HG03095 (cell line): ENCODE results near the gene RAD51C.
"Not testable (repeated sequence)": the region's sequence is repeated elsewhere in the genome, so short reads cannot be mapped to it uniquely, and the experiment has no call there.

Experiments used
- ATAC-seq: cut with Tn5 transposase; IDR thresholded peaks from one replicate; pipeline ENCODE4 v1.9.1; 2021; ENCODE audit warnings: moderate library complexity; ENCODE audit not compliant: unreplicated experiment

The RAD51C gene

DNA sequence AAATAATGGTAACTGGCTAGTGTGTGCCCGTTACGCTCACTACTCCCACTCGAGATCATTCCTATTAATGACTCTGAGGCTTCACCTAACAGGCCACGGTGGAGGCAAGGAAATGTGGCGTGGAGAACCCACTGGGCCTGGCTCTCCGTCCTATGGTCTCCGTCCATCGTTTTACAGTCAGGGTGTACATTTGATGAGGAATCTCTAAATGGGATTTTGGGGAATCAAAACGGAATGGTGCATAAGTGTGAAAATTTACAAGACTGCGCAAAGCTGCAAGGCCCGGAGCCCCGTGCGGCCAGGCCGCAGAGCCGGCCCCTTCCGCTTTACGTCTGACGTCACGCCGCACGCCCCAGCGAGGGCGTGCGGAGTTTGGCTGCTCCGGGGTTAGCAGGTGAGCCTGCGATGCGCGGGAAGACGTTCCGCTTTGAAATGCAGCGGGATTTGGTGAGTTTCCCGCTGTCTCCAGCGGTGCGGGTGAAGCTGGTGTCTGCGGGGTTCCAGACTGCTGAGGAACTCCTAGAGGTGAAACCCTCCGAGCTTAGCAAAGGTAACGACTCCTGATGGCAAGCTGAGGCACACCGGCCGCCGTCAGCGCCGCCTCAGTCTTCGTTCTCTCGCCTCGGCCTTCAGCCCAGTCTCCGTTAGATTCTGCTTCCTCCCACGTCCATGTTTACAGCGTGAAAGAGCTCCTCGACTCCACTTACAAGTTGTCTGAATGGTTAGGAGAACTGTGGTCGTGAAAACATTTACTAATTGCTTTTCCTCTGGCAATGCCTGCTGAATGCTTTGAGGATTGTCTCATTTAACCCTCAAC lies at the start of gene RAD51C:
TSS of gene RAD51C (plus strand) at position 364 of the 817 bp plus-strand sequence. CDS start at position 406, 42 bp downstream.
- peak; percentile 96 for ATAC-seq

DNA sequence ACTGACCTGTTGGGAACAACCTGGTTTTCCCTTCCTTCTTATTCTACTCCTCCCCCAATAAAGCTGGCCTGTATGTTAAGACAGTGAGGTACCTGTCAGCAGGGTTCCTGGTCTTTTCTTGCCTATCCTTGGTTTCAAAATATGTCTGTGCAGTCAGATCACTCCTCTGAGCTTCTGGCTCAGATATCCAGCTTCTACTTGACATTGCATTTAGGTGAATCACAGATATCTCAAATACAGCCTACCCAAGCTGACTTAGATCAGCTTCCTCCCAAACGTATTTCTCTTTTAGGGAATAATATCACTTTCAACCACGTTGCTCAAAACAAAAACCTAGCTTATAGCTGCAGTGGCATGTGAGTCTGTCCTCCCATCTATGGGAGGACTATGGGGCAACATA lies 49.3 kb upstream of the RAD51C start:
- no peak for ATAC-seq

DNA sequence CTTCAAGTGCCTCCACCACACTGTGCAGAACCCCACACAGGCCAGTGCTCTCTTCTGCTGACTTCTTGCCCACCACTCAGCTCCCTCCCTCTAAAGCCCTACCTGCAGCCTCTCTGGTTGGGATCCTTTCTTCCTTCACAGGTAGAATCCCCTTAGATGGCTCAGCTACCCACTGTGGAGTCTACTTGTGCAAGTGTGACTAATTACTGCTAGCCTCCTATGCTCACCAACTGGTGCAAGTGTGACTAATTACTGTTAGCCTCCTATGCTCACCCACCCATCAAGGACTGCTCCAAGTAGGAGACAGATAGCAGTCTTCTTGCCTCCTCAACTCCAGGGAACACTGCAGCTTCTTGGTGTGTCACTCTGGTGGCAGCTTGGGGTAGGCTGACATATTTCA lies 44.2 kb upstream of the RAD51C start:
- no peak for ATAC-seq

DNA sequence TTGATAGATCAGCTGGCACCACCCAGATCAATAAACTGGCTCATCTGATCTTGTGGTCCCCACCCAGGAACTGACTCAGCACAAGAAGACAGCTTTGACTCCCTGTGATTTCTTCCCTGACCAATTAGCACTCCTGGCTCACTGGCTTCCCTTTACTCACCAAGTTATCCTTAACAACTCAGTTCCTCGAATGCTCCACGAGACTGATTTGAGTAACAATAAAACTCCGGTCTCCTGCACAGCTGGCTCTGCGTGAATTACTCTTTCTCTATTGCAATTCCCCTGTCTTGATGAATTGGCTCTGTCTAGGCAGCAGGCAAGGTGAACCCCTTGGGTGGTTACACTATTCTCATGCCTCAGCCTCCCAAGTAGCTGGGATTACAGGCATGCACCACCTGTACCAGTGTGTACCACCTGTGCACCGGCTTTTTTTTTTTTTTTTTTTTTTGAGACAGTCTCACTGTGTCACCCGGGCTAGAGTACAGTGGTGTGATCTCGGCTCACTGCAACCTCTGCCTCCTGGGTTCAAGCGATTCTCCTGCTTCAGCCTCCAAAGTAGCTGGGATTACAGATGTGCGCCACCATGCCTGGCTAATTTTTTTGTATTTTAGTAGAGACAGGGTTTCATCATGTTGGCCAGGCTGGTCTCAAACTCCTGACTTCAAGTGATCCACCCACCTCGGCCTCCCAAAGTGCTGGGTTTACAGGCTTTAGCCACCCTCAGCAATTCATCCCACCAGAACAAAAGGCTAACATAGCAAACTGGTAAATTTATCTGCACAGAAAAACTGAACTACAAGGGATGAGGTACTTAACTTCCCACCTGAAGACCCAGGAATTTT lies 34.2 kb upstream of the RAD51C start:
- not testable (repeated sequence) for ATAC-seq

DNA sequence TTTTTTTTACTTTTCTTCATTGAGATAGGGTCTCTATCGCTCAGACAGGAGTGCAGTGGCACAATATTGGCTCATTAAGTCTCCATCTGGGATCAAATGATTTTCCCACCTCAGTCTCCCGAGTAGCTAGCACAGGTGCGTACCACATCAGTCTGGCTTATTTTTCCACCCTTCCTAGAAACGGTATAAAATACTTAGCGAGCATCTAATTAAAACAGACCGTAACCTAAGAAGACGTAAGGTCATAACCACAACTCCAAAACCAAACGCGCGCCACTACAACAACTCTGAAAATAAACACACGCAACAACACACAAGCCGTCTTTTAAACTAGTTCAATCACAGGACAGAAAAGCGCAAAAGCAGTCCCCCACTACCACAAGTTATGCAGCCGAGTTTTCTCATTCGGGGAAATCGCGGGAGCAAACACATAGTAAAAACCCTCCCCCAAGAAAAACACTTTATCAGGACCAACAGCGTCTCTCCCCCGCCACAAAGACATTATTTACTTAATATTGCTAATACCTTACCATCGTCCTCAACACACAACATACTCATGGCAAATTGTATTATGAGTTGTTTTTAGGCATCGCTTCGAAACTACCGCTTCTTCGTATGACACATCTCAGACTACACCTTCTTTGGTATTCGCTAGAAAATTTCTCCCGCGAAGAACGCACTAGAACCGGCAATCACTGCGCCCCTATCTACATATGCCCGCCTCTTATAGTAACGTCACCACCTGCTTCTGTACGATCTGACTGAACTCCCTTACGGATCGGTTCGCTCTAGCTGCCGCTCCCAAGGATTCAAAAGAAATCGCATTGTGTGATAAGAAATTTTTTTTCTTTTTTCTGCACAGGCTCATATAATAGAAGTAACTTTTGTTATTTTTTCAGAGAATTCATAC lies 33.3 kb upstream of the RAD51C start:
- peak; percentile 72 for ATAC-seq

DNA sequence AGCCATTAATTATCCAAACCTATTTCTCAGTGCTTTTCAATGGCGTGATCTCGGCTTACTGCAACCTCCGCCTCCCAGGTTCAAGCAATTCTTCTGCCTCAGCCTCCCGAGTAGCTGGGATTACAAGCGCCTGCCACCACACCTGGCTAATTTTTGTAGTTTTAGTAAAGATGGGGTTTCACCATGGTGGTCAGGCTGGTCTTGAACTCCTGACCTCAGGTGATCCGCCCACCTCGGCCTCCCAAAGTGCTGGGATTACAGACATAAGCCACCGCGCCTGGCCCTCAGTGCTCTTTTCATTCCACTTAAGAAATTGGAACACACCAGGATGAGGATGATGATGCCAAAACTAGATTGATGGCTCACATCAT lies 32.7 kb upstream of the RAD51C start:
- not testable (repeated sequence) for ATAC-seq

DNA sequence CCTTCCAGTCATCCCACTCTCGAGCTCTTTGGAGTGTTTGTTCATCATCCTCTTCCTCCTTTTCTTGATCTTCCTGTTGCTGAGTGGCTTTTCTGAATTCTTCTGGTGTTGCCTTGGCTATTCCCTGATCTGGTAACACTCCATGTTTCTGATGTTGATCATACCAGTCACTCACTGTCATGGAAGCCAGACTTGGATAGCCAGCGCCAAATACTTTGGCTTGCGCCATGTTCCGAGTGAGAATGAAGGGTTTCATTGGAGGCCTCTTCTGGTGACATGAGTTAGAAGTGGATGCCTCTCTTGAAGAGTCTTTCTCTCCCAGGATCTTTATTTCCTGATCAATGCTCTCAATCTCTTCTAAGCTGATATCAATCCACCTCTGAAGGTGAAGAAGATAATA lies 31.8 kb upstream of the RAD51C start:
- ATAC-seq: no peak

DNA sequence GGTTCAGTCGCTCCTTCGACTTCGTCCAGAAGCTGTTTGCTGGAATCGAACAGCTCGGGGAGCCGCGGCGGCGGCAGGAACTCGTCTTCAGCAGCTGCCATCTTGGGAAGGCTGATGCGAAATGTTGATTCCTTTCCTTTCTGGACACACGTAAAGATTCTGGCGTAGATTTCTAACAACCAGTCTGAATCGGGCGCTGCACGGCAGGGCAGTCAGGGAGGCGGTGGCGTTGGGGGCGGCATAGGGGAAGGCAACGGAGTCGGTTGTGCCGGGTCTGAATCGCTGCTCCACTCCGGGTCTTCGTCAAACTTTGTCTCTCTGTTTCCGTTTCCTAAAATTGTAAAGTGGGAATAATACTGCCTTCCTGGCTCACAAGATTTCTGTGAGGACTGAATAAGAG lies 30.9 kb upstream of the RAD51C start:
- ATAC-seq: no peak

DNA sequence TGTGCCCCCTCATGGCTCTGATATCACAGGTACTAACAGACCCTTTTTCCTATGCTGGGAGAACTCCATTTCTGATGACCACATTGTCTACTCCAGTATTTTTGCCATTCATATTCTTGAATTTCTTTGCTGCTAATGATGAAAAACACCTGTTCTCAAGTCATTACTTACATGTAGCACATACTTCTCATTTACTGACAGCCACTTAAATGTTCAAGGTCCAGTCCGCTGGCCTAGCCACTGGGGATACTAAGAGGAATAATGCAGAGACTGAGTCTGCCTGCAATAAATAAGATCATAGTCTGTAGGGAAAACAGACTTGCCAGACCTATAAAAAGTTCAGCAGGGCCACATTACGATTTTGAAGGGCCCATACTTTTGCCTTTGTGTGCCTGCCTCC lies 28.1 kb upstream of the RAD51C start:
- ATAC-seq: no peak

DNA sequence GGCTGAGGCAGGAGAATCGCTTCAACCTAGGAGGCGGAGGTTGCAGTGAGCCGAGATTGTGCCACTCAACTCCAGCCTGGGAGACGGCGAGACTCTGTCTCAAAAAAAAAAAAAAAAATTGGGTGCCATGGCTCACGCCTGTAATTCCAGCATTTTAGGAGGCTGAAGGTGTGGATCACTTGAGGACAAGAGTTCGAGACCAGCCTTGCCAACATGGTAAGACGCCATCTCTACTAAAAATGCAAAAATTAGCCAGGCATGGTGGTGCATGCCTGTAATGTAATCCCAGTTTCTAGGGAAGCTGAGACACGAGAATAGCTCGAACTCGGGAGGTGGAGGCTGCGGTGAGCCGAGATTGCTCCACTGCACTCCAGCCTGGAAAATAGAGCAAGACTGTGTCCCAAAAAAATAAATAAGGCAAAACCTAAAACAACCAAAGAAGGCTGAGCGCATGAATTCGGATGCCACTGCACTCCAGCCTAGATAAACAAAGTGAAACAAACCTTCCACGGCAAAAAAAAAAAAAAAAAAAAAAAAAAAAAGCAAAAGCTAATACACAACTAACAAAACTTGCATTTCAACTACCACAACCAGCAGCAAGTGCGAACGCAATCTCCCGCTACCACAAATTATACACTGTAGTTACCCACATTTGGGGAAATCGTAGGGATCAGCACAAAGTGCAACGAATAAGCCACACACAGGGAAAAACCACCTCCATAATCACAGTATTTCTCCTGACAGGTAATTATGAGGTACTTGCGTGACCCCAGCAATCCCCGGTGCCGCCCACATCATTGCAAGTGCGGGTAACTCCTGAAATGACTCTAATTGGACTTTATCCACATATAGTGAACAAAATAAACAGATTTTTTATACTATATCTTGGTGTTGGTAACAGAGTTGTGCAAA lies 26.2 kb upstream of the RAD51C start:
- no peak for ATAC-seq

DNA sequence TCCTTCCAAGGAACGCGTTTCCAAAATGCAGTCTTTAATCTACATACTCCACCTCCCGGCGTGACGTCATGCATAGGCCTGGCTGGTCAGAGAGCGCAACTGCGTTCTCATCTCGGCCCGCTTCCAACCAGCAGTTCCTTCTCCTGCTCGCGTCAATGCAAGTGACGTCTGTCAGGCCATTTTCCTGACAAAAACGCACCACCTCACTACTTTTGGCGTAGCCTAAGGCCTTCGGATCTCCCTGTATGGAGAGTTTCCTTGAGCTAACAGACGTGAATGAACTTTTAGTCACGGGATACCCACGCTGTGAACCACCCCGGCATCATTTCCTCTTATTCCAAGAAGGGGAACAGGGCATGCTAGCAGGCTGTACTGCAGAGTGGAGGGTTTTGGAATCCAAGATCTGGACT lies 25.5 kb upstream of the RAD51C start:
- no peak for ATAC-seq

DNA sequence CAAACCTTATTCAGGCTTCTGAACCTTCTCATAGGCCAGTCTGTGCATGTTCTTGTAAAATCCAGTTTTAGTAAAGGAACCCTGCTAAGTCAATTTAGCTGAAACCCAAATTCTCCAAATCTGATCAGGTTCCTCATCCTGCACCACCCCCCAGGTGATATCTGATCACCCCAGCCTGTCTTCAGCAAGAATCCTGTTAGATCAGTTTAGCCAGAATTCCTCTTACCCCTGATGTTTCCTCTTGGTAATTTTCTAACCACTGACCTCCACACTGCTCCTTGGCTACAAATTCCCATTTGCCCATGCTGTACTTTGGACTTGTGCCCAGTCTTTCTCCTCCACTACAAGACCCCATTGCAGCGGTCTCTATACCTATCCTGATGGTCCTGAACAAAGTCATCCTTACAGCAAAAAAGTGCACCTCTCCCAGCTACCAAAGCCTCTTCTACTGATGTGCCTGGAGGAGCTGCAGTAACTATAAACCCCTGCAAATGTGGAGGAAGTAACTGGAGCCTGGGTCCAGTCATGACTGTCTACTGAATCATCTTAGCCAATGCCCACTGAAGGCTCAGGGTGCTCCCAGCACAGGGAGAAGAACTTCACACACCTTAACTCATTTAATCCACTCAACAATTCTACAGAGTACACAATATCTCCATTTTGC lies 24.3 kb upstream of the RAD51C start:
- ATAC-seq: no peak

DNA sequence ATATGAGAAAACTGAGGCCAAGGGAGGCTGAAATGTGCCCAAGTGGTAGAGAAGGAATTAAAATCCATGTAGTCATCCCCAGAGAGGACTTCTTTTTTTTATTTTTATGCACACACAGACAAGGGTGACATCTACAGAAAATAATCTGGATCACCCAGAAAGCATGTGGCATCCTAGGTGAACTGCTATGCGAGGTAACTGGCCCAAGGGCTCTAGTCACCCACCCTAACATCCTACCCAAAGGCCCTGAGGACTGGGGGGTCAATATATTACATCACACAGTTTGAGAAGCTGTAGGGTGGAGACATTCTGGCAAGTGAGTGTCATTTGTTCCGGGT lies 23.8 kb upstream of the RAD51C start:
- ATAC-seq: no peak

DNA sequence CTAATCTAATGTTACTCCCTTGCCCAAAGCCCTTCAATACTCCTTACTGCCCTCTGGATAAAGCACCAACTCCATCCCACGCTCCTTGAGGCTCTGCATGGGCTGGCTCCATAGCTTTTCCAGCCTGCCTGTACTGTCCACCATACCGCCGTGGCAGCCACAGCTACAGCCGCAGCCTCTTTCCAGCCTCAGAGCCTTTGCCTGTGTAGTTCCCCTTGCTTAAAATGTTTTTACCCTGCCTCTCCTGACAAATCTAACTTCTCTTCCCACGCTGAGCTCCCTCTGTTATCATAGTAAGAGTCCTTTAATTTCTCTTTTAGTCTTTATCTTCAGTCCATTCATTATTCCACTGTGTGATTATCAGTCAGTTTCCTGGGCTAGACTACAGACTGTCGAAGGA lies 22.5 kb upstream of the RAD51C start:
- ATAC-seq: no peak

DNA sequence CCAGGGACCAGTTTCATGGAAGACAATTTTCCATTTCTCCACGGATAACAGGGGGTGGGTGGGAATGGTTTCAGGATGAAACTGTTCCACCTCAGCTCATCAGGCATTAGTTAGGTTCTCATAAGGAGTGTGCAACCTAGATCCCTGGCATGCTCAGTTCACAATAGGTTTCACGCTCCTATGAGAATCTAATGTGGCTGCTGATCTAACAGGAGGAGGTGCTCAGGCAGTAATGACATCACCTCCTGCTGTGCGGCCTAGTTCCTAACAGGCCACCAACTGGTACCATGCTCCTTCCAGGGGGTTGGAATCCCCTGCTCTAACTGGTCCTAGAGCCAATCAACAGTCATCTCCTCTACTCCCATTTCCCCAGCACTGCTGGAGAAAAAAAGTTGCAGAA lies 20.4 kb upstream of the RAD51C start:
- no peak for ATAC-seq

DNA sequence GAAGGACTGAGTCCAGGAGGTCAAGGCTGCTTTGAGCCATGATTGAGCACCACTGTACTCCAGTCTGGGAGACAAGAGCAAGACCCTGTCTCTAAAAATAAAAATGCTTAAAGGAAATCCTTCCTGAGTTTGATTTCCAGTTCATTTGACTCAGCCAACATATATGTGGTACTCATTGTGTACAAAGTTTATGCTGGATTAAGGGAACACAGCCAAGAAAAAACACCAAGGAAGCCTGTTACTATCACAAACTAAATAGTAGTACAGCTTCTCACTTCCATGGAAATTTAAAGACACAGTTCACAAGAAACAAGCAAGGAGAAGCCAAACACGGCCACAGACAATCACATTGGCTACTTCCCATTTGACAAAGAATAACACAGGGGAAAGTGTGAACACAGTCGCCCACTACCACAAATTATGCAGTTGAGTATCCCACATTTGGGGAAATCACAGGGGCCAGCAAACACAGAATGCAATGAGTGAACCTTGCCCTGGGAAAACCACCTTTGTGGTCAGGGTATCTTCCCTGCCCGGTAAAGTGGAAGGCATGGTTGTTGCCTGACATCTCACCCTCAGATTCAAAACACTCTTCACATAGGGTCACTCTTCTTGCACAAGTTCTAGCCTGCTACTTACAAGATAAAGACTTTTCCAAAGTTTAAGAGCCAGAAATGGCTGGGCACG lies 15.1 kb upstream of the RAD51C start:
- ATAC-seq: no peak

DNA sequence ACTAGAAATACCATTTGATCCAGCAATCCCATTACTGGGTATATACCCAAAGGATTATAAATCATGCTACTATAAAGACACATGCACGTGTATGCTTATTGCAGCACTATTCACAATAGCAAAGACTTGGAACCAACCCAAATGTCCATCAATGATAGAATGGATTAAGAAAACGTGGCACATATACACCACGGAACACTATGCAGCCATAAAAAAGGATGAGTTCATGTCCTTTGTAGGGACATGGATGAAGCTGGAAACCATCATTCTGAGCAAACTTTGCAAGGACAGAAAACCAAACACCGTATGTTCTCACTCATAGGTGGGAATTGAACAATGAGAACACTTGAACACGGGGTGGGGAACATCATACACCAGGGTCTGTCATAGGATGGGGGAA lies 14.1 kb upstream of the RAD51C start:
- ATAC-seq: not testable (repeated sequence)

DNA sequence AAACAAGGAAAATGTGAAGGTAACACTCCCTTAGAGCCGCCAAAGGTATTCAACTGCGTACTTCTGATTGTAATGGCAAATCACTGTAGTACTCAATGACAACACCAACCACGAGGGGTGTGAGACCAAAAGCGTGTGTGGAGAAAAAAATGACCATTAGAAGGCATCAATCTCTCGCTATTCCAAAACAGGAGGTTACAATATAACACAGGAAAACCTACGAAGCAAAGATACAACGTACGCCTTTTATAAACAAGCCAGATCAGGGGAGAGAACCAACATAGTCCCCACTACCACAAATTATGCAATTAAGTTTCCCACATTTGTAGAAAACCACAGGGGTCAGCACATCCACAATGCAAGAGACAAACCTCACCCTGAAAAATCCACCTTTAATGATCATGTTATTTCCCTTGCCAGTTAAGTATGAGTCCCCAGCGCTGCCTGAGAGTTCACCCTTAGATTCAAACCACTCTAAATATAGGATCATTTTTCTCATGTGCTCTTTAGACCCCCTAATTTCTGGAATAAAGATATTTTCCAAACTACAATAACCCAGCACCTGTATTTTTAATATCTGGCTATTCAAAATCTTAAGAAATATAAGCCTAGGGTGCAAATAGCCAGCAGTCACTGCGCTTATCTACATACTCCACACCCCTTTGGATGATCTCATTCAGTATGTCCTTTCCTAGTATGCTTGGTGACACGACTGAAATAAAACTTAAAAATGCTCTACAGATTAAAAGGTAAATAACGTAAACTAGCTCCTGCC lies 13.0 kb upstream of the RAD51C start:
- ATAC-seq: no peak

DNA sequence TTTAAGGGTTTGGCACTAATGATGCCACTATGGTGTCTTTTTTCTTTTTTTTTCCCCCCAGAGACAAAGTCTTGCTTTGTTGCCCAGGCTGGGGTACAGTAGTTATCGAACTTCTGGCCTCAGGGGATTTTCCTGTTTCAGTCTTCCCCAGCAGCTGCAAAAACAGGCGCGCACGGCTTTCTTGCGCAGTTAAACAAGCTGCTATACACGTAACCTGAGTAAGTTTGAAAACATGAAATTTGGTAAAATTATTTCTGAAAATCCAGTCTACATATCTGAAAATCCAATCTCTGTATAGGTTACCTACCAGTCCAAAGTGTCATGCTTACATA lies 12.4 kb upstream of the RAD51C start:
- no peak for ATAC-seq
